Activated CD4-positive, alpha-beta T cell treated with anti-CD3 and anti-CD28 coated beads for 36 hours (primary cell): ENCODE measurements around the gene D2HGDH. TPM values are rescaled to one million over a fixed set of nuclear protein-coding genes. Genes with fewer than 3 reads are reported as not detected.
"Not testable (repeated sequence)": the region's sequence is repeated elsewhere in the genome, so short reads cannot be mapped to it uniquely, and the experiment has no call there.

Experiments
- ATAC-seq: fragments of 200-7000 bp; cut with Tn5 transposase; one replicate; pipeline ENCODE4 v1.10.0; 2021; ENCODE audit warnings: mild to moderate bottlenecking, moderate library complexity
- CTCF ChIA-PET: fragments of 350-600 bp; sonication (Branson Sonifier 250); formaldehyde crosslinking; loops from one replicate; lab custom pipeline; 2021; ENCODE audit warnings: antibody characterized with exemption; lab: Charles Lee
- POLR2A ChIA-PET: fragments of 350-600 bp; sonication (Branson Sonifier 250); formaldehyde crosslinking; loops from one replicate; lab custom pipeline; 2021; ENCODE audit warnings: antibody characterized with exemption, inconsistent platforms; lab: Charles Lee
- DNase-seq: peaks from one replicate; pipeline ENCODE4 v3.0.0-alpha.2; 2020
- H3K27ac Mint-ChIP-seq: one replicate; pipeline ENCODE4 v1.8.0; 2021; ENCODE audit warnings: mixed read lengths
- H3K27me3 Mint-ChIP-seq: one replicate; pipeline ENCODE4 v1.8.0; 2021; ENCODE audit warnings: mixed read lengths
- H3K36me3 Mint-ChIP-seq: one replicate; pipeline ENCODE4 v1.8.0; 2021; ENCODE audit warnings: low read depth, mixed read lengths
- H3K4me1 Mint-ChIP-seq: one replicate; pipeline ENCODE4 v1.8.0; 2021; ENCODE audit warnings: mixed read lengths
- H3K4me3 Mint-ChIP-seq: one replicate; pipeline ENCODE4 v1.8.0; 2021; ENCODE audit warnings: mild to moderate bottlenecking, moderate library complexity, mixed read lengths
- H3K9me3 Mint-ChIP-seq: one replicate; pipeline ENCODE4 v1.8.0; 2021; ENCODE audit warnings: low read depth, mixed read lengths
- intact Hi-C, 2 experiments: fragments of 100-400 bp; cut with DNase I in 1 of 2; cut with micrococcal nuclease in 1 of 2; formaldehyde crosslinking; loops; one replicate each; pipeline versions ENCODE4 v1.14.2 to v1.15.1; 2022 to 2024; cut with DNase I, micrococcal nuclease
- total RNA-seq, 2 experiments: library from RNA; stranded (reverse); gene quantifications; one replicate each; pipeline ENCODE4 v1.2.3, GENCODE V29; 2021

D2HGDH gene
- total RNA-seq, 2 experiments from 2014 or later, result 18.2 to 34.1 TPM

GRCh38 chr2:241796209-241796608, 61.8 kb downstream of the D2HGDH start:
- Mint-ChIP-seq H3K4me1 (no peaks in the 10 kb centered on the region), H3K27ac (no peak overlapping the region), H3K27me3 (no peaks in the 10 kb centered on the region), H3K9me3 (no peaks in the 10 kb centered on the region), H3K36me3 (no peaks in the 10 kb centered on the region), H3K4me3 (no peak overlapping the region)
- CTCF ChIA-PET, result interaction anchor here (0.5 to 1.3 kb wide), 3 partner anchors 9 to 138 kb away, joined by 3 to 4 read pairs (median 3); no protein-coding TSS in a partner anchor
- POLR2A ChIA-PET, result no interaction called here
- DNase-seq, result no peak
- intact Hi-C loops, result no loop called here
- ATAC-seq, result no peak

DNA sequence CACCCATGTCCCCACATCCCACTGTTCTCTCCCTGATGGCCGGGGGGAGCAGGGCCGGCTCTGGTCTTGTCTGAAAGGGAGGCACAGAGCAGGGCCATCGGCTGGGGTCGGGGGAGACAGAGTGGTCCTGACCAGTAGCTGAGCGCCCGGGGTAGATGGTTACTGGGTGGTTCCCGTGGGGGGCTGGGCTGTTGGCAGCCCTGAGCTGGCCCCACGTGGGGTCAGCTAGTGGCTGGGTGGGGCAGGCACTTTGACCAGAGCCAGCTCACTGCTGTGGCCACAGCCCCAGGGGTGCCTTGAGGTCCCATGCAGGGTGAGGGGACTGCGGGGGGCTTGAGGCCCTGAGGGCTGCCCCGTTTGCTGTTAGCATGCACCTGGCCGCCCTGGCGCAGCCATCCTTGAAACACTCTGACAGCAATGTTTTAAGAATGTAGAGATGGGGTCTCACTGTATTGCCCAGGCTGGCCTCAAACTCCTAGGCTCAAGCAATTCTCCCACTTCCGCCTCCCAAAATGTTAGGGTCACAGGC, 62.2 kb downstream of the D2HGDH start:
- intact Hi-C loops, result no loop called here
- Mint-ChIP-seq H3K4me3 (no peak overlapping the region), H3K4me1 (no peaks in the 10 kb centered on the region), H3K9me3 (no peaks in the 10 kb centered on the region), H3K27ac (no peak overlapping the region), H3K36me3 (no peaks in the 10 kb centered on the region), H3K27me3 (no peaks in the 10 kb centered on the region)
- ChIA-PET CTCF (interaction anchor here (0.5 to 1.3 kb wide), 3 partner anchors 9 to 139 kb away, joined by 3 to 4 read pairs (median 3); no protein-coding TSS in a partner anchor), POLR2A (no interaction called here)
- DNase-seq, result no peak
- ATAC-seq, result no peak

- intact Hi-C loops, result no loop called here
- no peaks in the 10 kb centered on the region for H3K9me3 Mint-ChIP-seq
- H3K4me3 Mint-ChIP-seq, result no peak overlapping the region
- no peaks in the 10 kb centered on the region for H3K36me3 Mint-ChIP-seq
- H3K27me3 Mint-ChIP-seq, result no peaks in the 10 kb centered on the region
- no peaks in the 10 kb centered on the region for H3K4me1 Mint-ChIP-seq
- ChIA-PET POLR2A (no interaction called here), CTCF (no interaction called here)
- DNase-seq, result no peak
- no peak overlapping the region for H3K27ac Mint-ChIP-seq
- ATAC-seq, result no peak
These were observed 63.1 kb downstream of the D2HGDH start for GRCh38 chr2:241797441-241798080.

DNA sequence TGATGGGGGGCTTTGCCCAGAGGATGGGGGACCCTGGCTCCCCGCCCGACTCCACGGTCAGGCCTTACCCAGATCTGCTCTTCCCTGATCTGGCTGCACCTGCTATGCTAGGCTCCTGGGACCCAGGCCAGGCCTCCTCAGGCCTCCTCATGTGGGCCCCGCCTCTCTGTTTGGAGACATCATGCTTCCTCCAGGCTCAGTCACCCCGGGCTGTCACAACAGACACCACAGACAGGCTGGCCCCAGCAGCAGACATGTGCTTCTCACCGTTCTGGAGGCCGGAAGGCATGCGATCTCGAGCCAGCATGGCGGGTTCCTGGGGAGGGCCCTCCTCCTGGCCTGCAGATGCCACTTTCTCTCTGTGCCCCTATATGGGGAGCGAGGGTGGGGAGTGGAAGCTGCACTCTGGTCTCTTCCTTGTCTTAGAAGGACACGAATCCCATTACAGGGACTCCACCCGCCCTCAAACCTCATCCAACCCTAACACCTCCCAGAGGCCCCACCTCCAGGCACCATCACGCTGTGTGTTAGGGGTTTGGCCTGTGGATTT, 63.7 kb downstream of the D2HGDH start:
- H3K27me3 Mint-ChIP-seq, result no peaks in the 10 kb centered on the region
- peak; percentile 9 for DNase-seq
- H3K4me3 Mint-ChIP-seq, result no peak overlapping the region
- ChIA-PET POLR2A (no interaction called here), CTCF (no interaction called here)
- peak; percentile 14 for ATAC-seq
- H3K4me1 Mint-ChIP-seq, result no peaks in the 10 kb centered on the region
- H3K9me3 Mint-ChIP-seq, result no peaks in the 10 kb centered on the region
- intact Hi-C loops, result no loop called here
- H3K27ac Mint-ChIP-seq, result no peak overlapping the region
- no peaks in the 10 kb centered on the region for H3K36me3 Mint-ChIP-seq

- H3K27me3 Mint-ChIP-seq, result peaks cover 3% of the 10 kb centered on the region
- H3K4me3 Mint-ChIP-seq, result no peak overlapping the region
- intact Hi-C loops, result no loop called here
- H3K9me3 Mint-ChIP-seq, result no peaks in the 10 kb centered on the region
- H3K36me3 Mint-ChIP-seq, result no peaks in the 10 kb centered on the region
- CTCF ChIA-PET, result interaction anchor here (0.6 kb wide), 1 partner anchor 9 kb away, joined by 3 read pairs; no protein-coding TSS in a partner anchor
- H3K27ac Mint-ChIP-seq, result no peak overlapping the region
- POLR2A ChIA-PET, result no interaction called here
- ATAC-seq (no peak), DNase-seq (no peak)
- peaks cover 3% of the 10 kb centered on the region for H3K4me1 Mint-ChIP-seq
These were observed 64.4 kb downstream of the D2HGDH start for GRCh38 chr2:241798631-241799521.

GRCh38 chr2:241799522-241800197, 65.2 kb downstream of the D2HGDH start:
- ChIA-PET CTCF (interaction anchor here (0.6 kb wide), 1 partner anchor 8 kb away, joined by 3 read pairs; no protein-coding TSS in a partner anchor), POLR2A (no interaction called here)
- no peak overlapping the region for H3K4me3 Mint-ChIP-seq
- H3K9me3 Mint-ChIP-seq, result no peaks in the 10 kb centered on the region
- H3K27me3 Mint-ChIP-seq, result peaks cover 3% of the 10 kb centered on the region
- intact Hi-C loops, result loop anchor here in 1 of 2 experiments (5.0 kb wide), 2 partner anchors 37 to 58 kb away; partner anchors contain the start of gene PDCD1
- no peaks in the 10 kb centered on the region for H3K36me3 Mint-ChIP-seq
- peak; percentile 5 for DNase-seq
- no peak overlapping the region for H3K27ac Mint-ChIP-seq
- H3K4me1 Mint-ChIP-seq, result peaks cover 4% of the 10 kb centered on the region
- ATAC-seq, result no peak

DNA sequence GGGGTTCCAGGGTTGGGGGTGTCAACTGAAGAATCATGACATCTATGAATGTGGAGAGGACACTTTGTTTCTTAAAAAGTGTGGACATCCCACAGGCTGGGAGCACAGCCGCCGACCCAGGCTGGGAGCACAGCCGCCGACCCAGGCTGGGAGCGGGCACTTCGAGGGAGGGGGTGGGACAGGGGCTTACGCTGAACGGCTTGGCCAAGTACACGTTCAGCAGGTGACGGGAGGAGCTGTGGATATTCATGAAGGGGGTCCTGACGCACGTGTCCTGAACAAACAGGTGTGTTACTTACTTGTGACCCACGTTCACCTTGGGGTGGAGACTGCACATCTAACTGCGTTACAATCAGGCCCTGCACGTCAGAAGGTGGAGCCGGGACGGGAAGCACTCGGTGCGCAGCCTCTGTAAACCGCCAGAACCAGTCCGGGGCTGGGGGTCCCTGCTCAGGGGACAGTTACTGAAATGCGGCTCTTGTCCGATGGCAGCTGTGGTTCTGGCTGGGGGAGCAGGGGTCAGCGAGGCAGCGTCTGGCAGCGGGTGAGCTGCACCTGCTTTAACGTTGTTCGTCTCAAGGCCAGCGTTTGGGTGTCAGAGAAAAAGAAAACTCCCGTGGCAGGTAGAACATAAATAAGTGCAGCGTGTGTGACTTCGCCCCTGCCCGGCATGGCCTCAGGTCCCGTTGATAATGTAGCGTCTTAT, 65.9 kb downstream of the D2HGDH start:
- CTCF ChIA-PET, H3K36me3 Mint-ChIP-seq, POLR2A ChIA-PET, H3K4me1 Mint-ChIP-seq, ATAC-seq, H3K9me3 Mint-ChIP-seq, H3K27ac Mint-ChIP-seq, DNase-seq, H3K4me3 Mint-ChIP-seq, H3K27me3 Mint-ChIP-seq: not testable (repeated sequence)
- intact Hi-C loops, result loop anchor here in 1 of 2 experiments (5.0 kb wide), 2 partner anchors 38 to 57 kb away; partner anchors contain the start of gene PDCD1

DNA sequence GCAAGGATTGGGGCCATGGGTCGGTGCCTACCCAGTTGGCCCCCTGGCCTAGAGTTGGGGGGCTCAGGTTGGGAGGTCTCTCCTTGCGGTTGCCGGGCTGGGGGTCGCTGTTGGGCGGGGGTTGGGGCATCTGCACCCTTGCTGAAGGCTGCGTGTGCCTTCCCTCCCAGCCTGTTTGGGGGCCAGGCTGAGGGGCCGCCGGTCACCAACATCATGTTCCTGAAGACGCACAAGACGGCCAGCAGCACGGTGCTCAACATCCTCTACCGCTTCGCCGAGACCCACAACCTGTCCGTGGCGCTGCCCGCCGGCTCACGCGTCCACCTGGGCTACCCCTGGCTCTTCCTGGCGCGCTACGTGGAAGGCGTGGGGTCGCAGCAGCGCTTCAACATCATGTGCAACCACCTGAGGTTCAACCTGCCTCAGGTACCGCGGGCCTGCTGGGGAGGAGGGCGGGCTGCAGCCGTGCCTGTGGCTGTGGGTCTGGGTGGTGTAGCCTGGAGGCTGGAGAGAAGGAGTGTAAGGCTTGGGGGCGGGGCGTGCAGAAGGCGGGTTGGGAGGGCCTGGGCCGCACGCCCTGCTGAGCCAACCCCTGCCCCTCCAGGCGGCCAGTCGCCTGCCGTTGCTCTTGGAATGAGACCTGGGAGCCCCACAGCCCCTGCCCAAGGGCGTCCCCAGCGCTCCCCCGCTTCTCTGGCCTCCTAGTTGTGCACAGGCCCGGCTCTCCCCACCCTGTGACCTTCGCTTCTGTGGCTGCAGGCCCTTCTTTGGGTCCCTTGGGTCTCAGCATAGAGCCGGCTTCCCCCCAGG, 67.4 kb downstream of the D2HGDH start:
- intact Hi-C loops, result loop anchor here in 1 of 2 experiments (2.0 to 5.0 kb wide), 3 partner anchors 40 to 67 kb away; partner anchors contain the start of genes D2HGDH and PDCD1
- H3K4me1 Mint-ChIP-seq, result peaks cover 7% of the 10 kb centered on the region
- no peak overlapping the region for H3K4me3 Mint-ChIP-seq
- CTCF ChIA-PET, result no interaction called here
- no peaks in the 10 kb centered on the region for H3K9me3 Mint-ChIP-seq
- H3K36me3 Mint-ChIP-seq, result no peaks in the 10 kb centered on the region
- H3K27me3 Mint-ChIP-seq, result peaks cover 3% of the 10 kb centered on the region
- no peak overlapping the region for H3K27ac Mint-ChIP-seq
- ATAC-seq, result no peak
- peak; percentile 6 for DNase-seq
- POLR2A ChIA-PET, result no interaction called here

DNA sequence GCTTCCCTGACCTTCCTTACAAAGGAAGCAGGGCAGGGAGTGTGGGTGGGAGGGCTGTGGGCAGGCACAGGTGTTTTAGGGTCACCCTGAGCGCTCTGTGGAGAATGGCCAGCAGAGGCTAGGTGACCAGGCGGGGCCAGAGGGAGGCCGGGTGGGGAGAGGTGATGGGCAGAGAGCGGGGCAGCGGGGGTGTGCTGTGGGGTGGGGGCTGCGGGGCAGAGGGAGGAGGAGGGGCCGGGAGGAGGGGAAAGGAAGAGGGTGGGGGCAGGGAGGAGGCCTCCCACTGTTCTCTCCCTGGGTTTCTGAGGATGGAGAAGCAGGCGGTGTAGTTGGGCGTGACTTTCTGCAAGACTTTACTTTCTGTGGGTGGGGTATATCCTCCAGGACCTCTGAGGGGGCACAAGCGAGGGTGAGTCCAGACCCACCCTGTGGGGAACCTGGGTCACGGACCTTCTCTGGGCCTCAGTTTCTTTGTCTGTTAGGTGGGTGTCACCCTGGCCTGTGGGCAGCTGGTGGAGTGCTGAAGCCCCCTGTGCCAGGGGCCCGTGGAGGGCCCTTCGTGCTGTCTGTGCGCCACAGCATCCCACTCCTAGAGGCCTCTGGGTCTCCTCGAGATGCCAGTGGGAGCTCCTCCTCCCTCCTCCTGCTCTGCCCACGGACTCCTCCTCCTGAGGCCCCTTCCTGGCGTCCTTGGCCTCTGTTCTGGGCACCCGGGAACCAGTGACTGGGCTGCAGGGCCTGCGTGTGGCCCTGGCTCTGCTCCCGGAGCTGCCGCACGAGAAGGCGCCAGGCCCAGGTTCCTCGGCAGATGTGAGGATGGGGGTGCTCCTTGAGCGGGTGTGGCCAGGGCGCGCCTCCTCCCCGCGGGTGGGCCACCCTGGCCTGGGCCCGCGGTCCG, 68.2 kb downstream of the D2HGDH start:
- H3K36me3 Mint-ChIP-seq, result no peaks in the 10 kb centered on the region
- ATAC-seq (no peak), DNase-seq (no peak)
- intact Hi-C loops, result loop anchor here in 1 of 2 experiments (2.0 to 5.0 kb wide), 3 partner anchors 40 to 68 kb away; partner anchors contain the start of genes D2HGDH and PDCD1
- H3K27me3 Mint-ChIP-seq, result peaks cover 3% of the 10 kb centered on the region
- H3K27ac Mint-ChIP-seq, result no peak overlapping the region
- H3K9me3 Mint-ChIP-seq, result no peaks in the 10 kb centered on the region
- ChIA-PET CTCF (no interaction called here), POLR2A (no interaction called here)
- H3K4me3 Mint-ChIP-seq, result no peak overlapping the region
- H3K4me1 Mint-ChIP-seq, result peaks cover 7% of the 10 kb centered on the region
